GM23338 (cell line): ENCODE measurements around the gene C16orf74. TPM values are rescaled to one million over a fixed set of nuclear protein-coding genes. Genes with fewer than 3 reads are reported as not detected.

ENCODE experiments used
- ATAC-seq: fragments of 200-7000 bp; cut with Tn5 transposase; 3 replicates; pipeline ENCODE4 v1.9.1; 2020
- DNase-seq: peaks from one replicate; pipeline ENCODE4 v3.0.0-alpha.2; 2015; ENCODE audit warnings: low spot score
- H2AFZ ChIP-seq: fragments of 200-600 bp; sonication (generic); 2 replicates; pipeline ENCODE4 v1.8.0; 2016; ENCODE audit warnings: antibody characterized with exemption, mild to moderate bottlenecking, moderate library complexity
- H3F3A ChIP-seq: fragments of 200-600 bp; sonication (generic); replicated peaks from 2 replicates; pipeline ENCODE4 v1.8.0; 2017; ENCODE audit warnings: antibody characterized with exemption, mixed run types, low read depth
- H3K27ac ChIP-seq: fragments of 200-600 bp; sonication (generic); 2 replicates; pipeline ENCODE4 v1.6.1; 2016; ENCODE audit warnings: low read depth
- H3K27me3 ChIP-seq: fragments of 200-600 bp; sonication (generic); 2 replicates; pipeline ENCODE4 v1.8.0; 2016; ENCODE audit warnings: mild to moderate bottlenecking, mixed run types, moderate library complexity; ENCODE audit not compliant: insufficient read depth
- H3K36me3 ChIP-seq: fragments of 200-600 bp; sonication (generic); 2 replicates; pipeline ENCODE4 v1.8.0; 2016; ENCODE audit warnings: mild to moderate bottlenecking; ENCODE audit not compliant: insufficient read depth
- H3K4me1 ChIP-seq: fragments of 200-600 bp; sonication (generic); 2 replicates; pipeline ENCODE4 v1.8.0; 2016; ENCODE audit warnings: mild to moderate bottlenecking, moderate library complexity; ENCODE audit not compliant: insufficient read depth
- H3K4me2 ChIP-seq: fragments of 200-600 bp; sonication (generic); 2 replicates; pipeline ENCODE4 v1.7.1; 2017; ENCODE audit warnings: mixed run types
- H3K4me3 ChIP-seq: fragments of 200-600 bp; sonication (generic); 2 replicates; pipeline ENCODE4 v1.6.1; 2016; ENCODE audit warnings: mixed run types
- H3K79me2 ChIP-seq: fragments of 200-600 bp; sonication (generic); replicated peaks from 2 replicates; pipeline ENCODE4 v1.8.0; 2017; ENCODE audit warnings: mild to moderate bottlenecking; ENCODE audit not compliant: insufficient read depth
- H3K9me2 ChIP-seq: fragments of 200-600 bp; sonication (generic); 2 replicates; pipeline ENCODE4 v1.8.0; 2017; ENCODE audit not compliant: insufficient read depth
- H4K20me1 ChIP-seq: fragments of 200-600 bp; sonication (generic); replicated peaks from 2 replicates; pipeline ENCODE4 v1.8.0; 2017; ENCODE audit warnings: mild to moderate bottlenecking; ENCODE audit not compliant: insufficient read depth
- H3K27ac Mint-ChIP-seq: 2 replicates; pipeline ENCODE4 v1.8.0; 2020; ENCODE audit warnings: inconsistent platforms, mild to moderate bottlenecking, moderate library complexity, mixed read lengths
- H3K27me3 Mint-ChIP-seq: 3 replicates; pipeline ENCODE4 v1.8.0; 2022; ENCODE audit warnings: low read depth, mild to moderate bottlenecking, moderate library complexity, mixed read lengths, inconsistent platforms; ENCODE audit not compliant: insufficient read depth, poor library complexity
- H3K36me3 Mint-ChIP-seq: 3 replicates; pipeline ENCODE4 v1.8.0; 2021; ENCODE audit warnings: low read depth, mild to moderate bottlenecking, inconsistent platforms, moderate library complexity, mixed read lengths
- H3K4me1 Mint-ChIP-seq: 3 replicates; pipeline ENCODE4 v1.8.0; 2020; ENCODE audit warnings: mild to moderate bottlenecking, inconsistent platforms, mixed read lengths
- H3K4me3 Mint-ChIP-seq: 3 replicates; pipeline ENCODE4 v1.8.0; 2021; ENCODE audit warnings: moderate library complexity, mild to moderate bottlenecking, inconsistent platforms, mixed read lengths
- H3K9me3 Mint-ChIP-seq: 3 replicates; pipeline ENCODE4 v1.8.0; 2020; ENCODE audit warnings: moderate library complexity, mild to moderate bottlenecking, inconsistent platforms, mixed read lengths
- CREB1 ChIP-seq: fragments of 250-450 bp; sonication (Bioruptor Pico); IDR thresholded peaks from 2 replicates; pipeline ENCODE4 v1.5.0; 2020; ENCODE audit warnings: low read depth, mild to moderate bottlenecking, moderate library complexity
- CTCF ChIP-seq, 2 experiments: fragments of 200-600 bp in 1 of 2; sonication (generic) in 1 of 2; conservative IDR thresholded peaks; 2 replicates each; pipeline versions ENCODE4 v1.5.1 to v1.6.1; 2016 to 2017; ENCODE audit warnings: antibody characterized with exemption in 2 of 2, low read depth in 2 of 2, mild to moderate bottlenecking in 2 of 2, moderate library complexity in 1 of 2
- ETS1 ChIP-seq: IDR thresholded peaks from 2 replicates; pipeline ENCODE4 v1.6.1; 2016; ENCODE audit warnings: antibody characterized with exemption
- EZH2 ChIP-seq: fragments of 200-600 bp; sonication (generic); IDR thresholded peaks from one replicate; pipeline ENCODE4 v1.8.0; 2017; ENCODE audit warnings: antibody characterized with exemption, mild to moderate bottlenecking, low read depth; ENCODE audit not compliant: unreplicated experiment
- EZH2phosphoT487 ChIP-seq: fragments of 200-600 bp; sonication (generic); IDR thresholded peaks from one replicate; pipeline ENCODE4 v1.8.1; 2018; ENCODE audit warnings: antibody characterized with exemption; ENCODE audit not compliant: unreplicated experiment
- JUNB ChIP-seq: IDR thresholded peaks from one replicate; pipeline ENCODE4 v1.6.1; 2016; ENCODE audit warnings: antibody characterized with exemption; ENCODE audit not compliant: unreplicated experiment
- NANOG ChIP-seq: IDR thresholded peaks from 2 replicates; pipeline ENCODE4 v1.6.1; 2016; ENCODE audit warnings: antibody characterized with exemption, borderline replicate concordance
- POLR2AphosphoS5 ChIP-seq: IDR thresholded peaks from 2 replicates; pipeline ENCODE4 v1.6.1; 2016; ENCODE audit warnings: antibody characterized with exemption, low read depth
- REST ChIP-seq: IDR thresholded peaks from one replicate; pipeline ENCODE4 v1.6.1; 2018; ENCODE audit warnings: antibody characterized with exemption; ENCODE audit not compliant: unreplicated experiment
- STAT1 ChIP-seq: IDR thresholded peaks from one replicate; pipeline ENCODE4 v1.6.1; 2016; ENCODE audit warnings: antibody characterized with exemption; ENCODE audit not compliant: unreplicated experiment
- ZNF114 ChIP-seq: fragments of 250-450 bp; sonication (Bioruptor Pico); IDR thresholded peaks from 2 replicates; pipeline ENCODE4 v1.5.0; 2020; ENCODE audit warnings: mild to moderate bottlenecking, moderate library complexity
- ZNF331 ChIP-seq: fragments of 250-450 bp; sonication (Bioruptor Pico); IDR thresholded peaks from 2 replicates; pipeline ENCODE4 v1.5.0; 2020; ENCODE audit warnings: low read depth, mild to moderate bottlenecking, moderate library complexity
- ZNF462 ChIP-seq: fragments of 250-450 bp; sonication (Bioruptor Pico); IDR thresholded peaks from 2 replicates; pipeline ENCODE4 v1.5.0; 2020; ENCODE audit warnings: mild to moderate bottlenecking, moderate library complexity
- polyA plus RNA-seq: library from polyadenylated mRNA; unstranded; fragments of >200 nt; fragmentation: Nextera tagmentation; extraction: Ambion mirVana; gene quantifications from 2 replicates; pipeline ENCODE4 v1.2.1, GENCODE V29; 2016
- total RNA-seq: library from RNA; depleted of rRNA; stranded (reverse); fragments of >200 nt; shearing (Covaris generic); gene quantifications from 2 replicates; pipeline ENCODE4 v1.2.3, GENCODE V29; 2014

The C16orf74 gene
- total and polyA plus RNA-seq, 2 experiments from 2014 or later: 12.1 to 19.1 TPM

- Mint-ChIP-seq H3K4me1 (peaks cover 20% of the 10 kb centered on the region), H3K27me3 (peaks cover 17% of the 10 kb centered on the region)
Observed at GRCh38 chr16:85762970-85763369, 12.1 kb upstream of the C16orf74 start.

More at GRCh38 chr16:85762970-85763369, 12.1 kb upstream of the C16orf74 start:
- H3K9me3 Mint-ChIP-seq: no peaks in the 10 kb centered on the region; the same call in 2 of the 3 replicates
- no peak for TF ChIP-seq ZNF462 (CRISPR knock-in tag)
- TF ChIP-seq CREB1: no peak
- TF ChIP-seq ZNF331 (CRISPR knock-in tag): no peak
- no peak for TF ChIP-seq STAT1
- TF ChIP-seq CTCF (conservative IDR thresholded peaks at IDR 0.05; ENCODE audit: low read depth in 2 of 2): no peak
- no peak for TF ChIP-seq EZH2phosphoT487
- TF ChIP-seq EZH2: no peak
- no peak for TF ChIP-seq POLR2AphosphoS5
- no peak for TF ChIP-seq NANOG
- no peak for TF ChIP-seq ETS1
- TF ChIP-seq REST: no peak
- TF ChIP-seq ZNF114 (CRISPR knock-in tag): no peak
- no peak for TF ChIP-seq JUNB
- no peaks in the 10 kb centered on the region for H3K27me3 ChIP-seq
- H3K9me2 ChIP-seq: no peaks in the 10 kb centered on the region
- 0 out of 2 replicates have a peak, but pooled peaks cover 2% of the 10 kb centered on the region for H3F3A ChIP-seq
- no peaks in the 10 kb centered on the region for H3K79me2 ChIP-seq
- H3K4me3 Mint-ChIP-seq: no peak overlapping the region
- DNase-seq (no peak), ATAC-seq (no peak)
- no peak overlapping the region for H3K27ac Mint-ChIP-seq
- no peak overlapping the region for H2AFZ ChIP-seq
- no peaks in the 10 kb centered on the region for H3K36me3 ChIP-seq
- no peak overlapping the region for H3K4me2 ChIP-seq
- H3K4me1 ChIP-seq: peaks cover 9% of the 10 kb centered on the region
- H4K20me1 ChIP-seq: no peaks in the 10 kb centered on the region
- H3K4me3 ChIP-seq: no peak overlapping the region
- H3K36me3 Mint-ChIP-seq: no peaks in the 10 kb centered on the region; the same call in 2 of the 3 replicates
- H3K27ac ChIP-seq: no peak overlapping the region
